Activated CD8-positive, alpha-beta T cell treated with anti-CD3 and anti-CD28 coated beads for 36 hours (primary cell): ENCODE results near the gene TNP2. TPM values are rescaled to one million over a fixed set of nuclear protein-coding genes. Genes with fewer than 3 reads are reported as not detected.

Source experiments
- ATAC-seq: fragments of 200-7000 bp; cut with Tn5 transposase; one replicate; pipeline ENCODE4 v1.10.0; 2021; ENCODE audit warnings: mild to moderate bottlenecking, moderate library complexity
- CTCF ChIA-PET: fragments of 350-600 bp; sonication (Branson Sonifier 250); formaldehyde crosslinking; loops from one replicate; lab custom pipeline; 2021; ENCODE audit warnings: antibody characterized with exemption; lab: Charles Lee
- POLR2A ChIA-PET: fragments of 350-600 bp; sonication (Branson Sonifier 250); formaldehyde crosslinking; loops from one replicate; lab custom pipeline; 2021; ENCODE audit warnings: antibody characterized with exemption; lab: Charles Lee
- DNase-seq: peaks from one replicate; pipeline ENCODE4 v3.0.0-alpha.2; 2020
- H3K27ac Mint-ChIP-seq: one replicate; pipeline ENCODE4 v1.8.0; 2021; ENCODE audit warnings: mild to moderate bottlenecking, mixed read lengths
- H3K27me3 Mint-ChIP-seq: one replicate; pipeline ENCODE4 v1.8.0; 2021; ENCODE audit warnings: mixed read lengths
- H3K36me3 Mint-ChIP-seq: one replicate; pipeline ENCODE4 v1.8.0; 2021; ENCODE audit warnings: low read depth, mixed read lengths
- H3K4me1 Mint-ChIP-seq: one replicate; pipeline ENCODE4 v1.8.0; 2021; ENCODE audit warnings: low read depth, mixed read lengths
- H3K4me3 Mint-ChIP-seq: one replicate; pipeline ENCODE4 v1.8.0; 2021; ENCODE audit warnings: mild to moderate bottlenecking, moderate library complexity, mixed read lengths
- H3K9me3 Mint-ChIP-seq: one replicate; pipeline ENCODE4 v1.8.0; 2021; ENCODE audit warnings: mixed read lengths
- intact Hi-C: fragments of 100-400 bp; cut with micrococcal nuclease; formaldehyde crosslinking; loops from one replicate; pipeline ENCODE4 v1.10.0; 2022
- total RNA-seq, 2 experiments: library from RNA; stranded (reverse); gene quantifications; one replicate each; pipeline ENCODE4 v1.2.3, GENCODE V29; 2021
- TF ChIP-seq, protein P1 (sequence below): fragments of 200-600 bp; IDR thresholded peaks from one replicate; pipeline ENCODE4 v1.8.0; 2022; ENCODE audit warnings: antibody characterized with exemption, mild to moderate bottlenecking

Gene TNP2
- total RNA-seq, 2 experiments from 2014 or later: not detected

DNA sequence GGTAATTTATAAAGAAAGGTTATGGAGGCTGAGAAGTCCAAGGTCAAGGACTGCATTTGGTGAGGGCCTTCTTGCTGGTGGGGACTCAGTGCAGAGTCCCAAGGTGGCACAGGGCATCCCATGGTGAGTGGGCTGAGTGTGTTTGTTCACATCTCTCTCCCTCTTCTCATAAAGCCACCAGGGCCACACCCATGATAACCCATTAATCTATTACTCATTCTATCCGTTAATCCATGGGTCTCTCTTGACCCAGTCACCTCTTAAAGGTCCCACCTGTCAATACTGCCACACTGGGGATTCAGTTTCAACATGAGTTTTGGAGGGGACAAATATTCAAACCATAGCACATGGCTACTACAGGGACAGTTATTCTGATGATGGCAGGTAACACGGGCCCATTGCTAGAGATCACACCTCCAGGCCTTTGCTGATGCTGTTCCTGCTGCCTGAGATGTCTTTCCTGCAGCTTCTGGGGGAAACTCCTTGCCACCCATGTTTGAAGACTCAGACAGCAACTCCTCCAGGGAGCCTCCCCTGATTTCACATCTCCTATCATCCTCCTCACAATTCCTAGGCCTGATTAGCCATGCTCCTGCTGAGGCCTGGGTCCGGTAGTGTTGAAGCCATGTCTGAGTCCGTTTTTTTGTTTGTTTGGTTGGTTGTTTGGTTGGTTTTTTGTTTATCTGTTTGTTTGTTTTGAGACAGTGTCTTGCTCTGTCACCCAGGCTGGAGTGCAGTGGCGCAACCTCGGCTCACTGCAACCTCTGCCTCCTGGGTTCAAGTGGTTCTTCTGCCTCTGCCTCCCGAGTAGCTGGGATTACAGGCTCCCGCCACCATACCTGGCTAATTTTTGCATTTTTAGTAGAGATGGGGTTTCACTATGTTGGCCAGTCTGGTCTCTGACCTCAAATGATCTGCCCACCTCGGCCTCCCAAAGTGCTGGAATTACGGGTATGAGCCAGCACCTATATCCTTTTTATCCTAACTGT, 29.2 kb downstream of the TNP2 start:
- intact Hi-C loops: no loop called here
- Mint-ChIP-seq H3K4me3 (no peak overlapping the region), H3K9me3 (no peaks in the 10 kb centered on the region), H3K27ac (peak overlapping the region; percentile 81), H3K27me3 (no peaks in the 10 kb centered on the region), H3K4me1 (peaks cover 27% of the 10 kb centered on the region), H3K36me3 (no peaks in the 10 kb centered on the region)
- CTCF ChIA-PET: interaction anchor here (1.1 to 1.4 kb wide), 2 partner anchors 20 to 269 kb away, joined by 3 to 4 read pairs; no protein-coding TSS in a partner anchor
- ATAC-seq: peak; percentile 60
- POLR2A ChIA-PET: interaction anchor here (1.0 to 2.2 kb wide), 5 partner anchors 10 to 108 kb away, joined by 3 to 18 read pairs (median 6); partner anchors contain the start of gene SOCS1
- TF ChIP-seq, protein P1, sequence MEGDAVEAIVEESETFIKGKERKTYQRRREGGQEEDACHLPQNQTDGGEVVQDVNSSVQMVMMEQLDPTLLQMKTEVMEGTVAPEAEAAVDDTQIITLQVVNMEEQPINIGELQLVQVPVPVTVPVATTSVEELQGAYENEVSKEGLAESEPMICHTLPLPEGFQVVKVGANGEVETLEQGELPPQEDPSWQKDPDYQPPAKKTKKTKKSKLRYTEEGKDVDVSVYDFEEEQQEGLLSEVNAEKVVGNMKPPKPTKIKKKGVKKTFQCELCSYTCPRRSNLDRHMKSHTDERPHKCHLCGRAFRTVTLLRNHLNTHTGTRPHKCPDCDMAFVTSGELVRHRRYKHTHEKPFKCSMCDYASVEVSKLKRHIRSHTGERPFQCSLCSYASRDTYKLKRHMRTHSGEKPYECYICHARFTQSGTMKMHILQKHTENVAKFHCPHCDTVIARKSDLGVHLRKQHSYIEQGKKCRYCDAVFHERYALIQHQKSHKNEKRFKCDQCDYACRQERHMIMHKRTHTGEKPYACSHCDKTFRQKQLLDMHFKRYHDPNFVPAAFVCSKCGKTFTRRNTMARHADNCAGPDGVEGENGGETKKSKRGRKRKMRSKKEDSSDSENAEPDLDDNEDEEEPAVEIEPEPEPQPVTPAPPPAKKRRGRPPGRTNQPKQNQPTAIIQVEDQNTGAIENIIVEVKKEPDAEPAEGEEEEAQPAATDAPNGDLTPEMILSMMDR: no peak
- DNase-seq: no peak

DNA sequence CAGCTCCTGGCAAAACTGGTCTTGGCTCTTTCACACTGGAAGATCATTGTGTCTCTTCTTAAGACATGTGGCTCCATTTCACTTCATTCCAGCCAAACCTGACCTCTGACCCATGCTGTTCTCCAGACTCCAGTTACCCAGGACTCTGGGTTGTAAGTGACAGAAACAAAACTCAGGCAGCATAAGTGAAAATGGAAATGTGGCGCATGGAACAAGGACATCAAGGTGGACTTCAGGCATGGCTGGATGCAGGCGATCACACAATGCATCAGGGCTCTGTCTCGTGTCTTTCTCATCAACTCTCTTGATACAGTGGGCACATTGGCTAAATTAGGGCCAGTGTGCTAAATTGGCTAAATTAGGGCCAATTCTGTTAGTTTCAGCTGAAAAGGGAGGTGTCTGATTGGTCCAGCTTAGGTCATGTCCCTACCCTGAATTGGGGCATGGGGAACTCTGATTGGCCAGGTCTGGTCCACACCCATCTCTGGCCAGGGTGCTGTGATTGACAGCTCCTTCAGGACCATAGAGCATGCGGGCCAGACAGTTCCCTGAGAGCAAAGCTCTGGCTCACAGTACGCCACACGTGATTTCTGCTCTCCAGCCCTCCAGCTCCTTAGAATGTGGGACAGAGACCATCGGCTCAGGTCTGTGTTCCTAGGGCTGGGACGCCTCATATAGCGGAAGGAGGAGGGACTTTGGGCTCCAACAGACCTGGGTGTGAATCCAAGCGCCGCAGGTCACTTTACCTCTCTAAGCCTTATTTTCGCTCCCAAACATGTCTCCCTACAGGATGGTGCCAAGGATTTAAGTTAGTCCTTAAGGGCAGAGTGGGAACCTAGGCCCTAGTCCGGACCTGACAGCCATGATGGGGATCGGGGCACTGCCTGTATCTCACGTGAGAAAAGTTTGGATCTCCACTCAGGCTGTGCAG, 30.6 kb downstream of the TNP2 start:
- Mint-ChIP-seq H3K9me3 (no peaks in the 10 kb centered on the region), H3K4me3 (no peak overlapping the region), H3K4me1 (peaks cover 38% of the 10 kb centered on the region), H3K27me3 (no peaks in the 10 kb centered on the region), H3K27ac (peak overlapping the region; percentile 32), H3K36me3 (no peaks in the 10 kb centered on the region)
- TF ChIP-seq, protein P1: no peak
- ChIA-PET CTCF (interaction anchor here (0.7 to 1.6 kb wide), 3 partner anchors 8 to 275 kb away, joined by 3 to 6 read pairs (median 3); no protein-coding TSS in a partner anchor), POLR2A (interaction anchor here (1.1 to 2.3 kb wide), 4 partner anchors 10 to 20 kb away, joined by 3 to 12 read pairs (median 4); no protein-coding TSS in a partner anchor)
- intact Hi-C loops: no loop called here
- ATAC-seq (no peak), DNase-seq (no peak)

DNA sequence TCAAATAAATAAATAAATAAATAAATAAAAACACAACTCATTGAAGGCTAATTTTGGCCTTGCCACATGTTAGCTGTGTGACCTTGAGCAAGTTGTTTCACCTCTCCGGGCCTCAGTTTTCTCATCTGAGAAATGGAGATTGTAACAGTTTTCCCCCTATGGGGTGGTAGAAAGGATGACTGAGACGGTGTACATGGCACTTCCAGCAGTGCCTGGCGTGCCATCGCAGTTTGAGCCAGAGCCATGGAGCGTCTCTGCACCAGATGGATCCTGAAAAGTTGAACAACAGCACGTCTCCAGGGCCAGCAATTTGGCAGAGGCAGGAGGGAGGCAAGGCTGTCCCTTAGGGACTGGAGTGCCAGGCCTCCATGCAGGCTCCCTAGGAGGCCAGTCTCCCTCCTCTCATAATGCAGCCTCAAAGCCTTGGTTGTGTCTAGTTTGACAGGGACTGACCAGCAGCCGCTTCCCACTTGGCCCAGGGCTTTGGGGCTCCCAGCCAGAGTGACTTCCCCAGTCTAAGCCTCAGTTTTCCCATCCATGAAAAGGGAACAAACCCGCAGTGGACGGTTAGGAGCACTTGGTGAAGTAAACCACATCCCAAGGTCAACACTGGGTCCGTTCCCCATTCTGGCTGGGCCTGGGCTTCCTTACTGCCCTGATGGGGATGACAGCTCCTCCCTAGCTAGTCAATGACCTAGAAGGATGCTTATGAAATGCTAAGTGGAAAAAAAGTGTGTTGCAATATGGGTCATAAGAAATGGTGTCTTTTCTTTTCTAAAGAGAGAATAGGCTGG, 32.5 kb downstream of the TNP2 start:
- Mint-ChIP-seq H3K27ac (peak overlapping the region; percentile 67), H3K36me3 (no peaks in the 10 kb centered on the region), H3K27me3 (no peaks in the 10 kb centered on the region), H3K4me3 (no peak overlapping the region), H3K9me3 (no peaks in the 10 kb centered on the region), H3K4me1 (peaks cover 51% of the 10 kb centered on the region)
- intact Hi-C loops: no loop called here
- TF ChIP-seq, protein P1: no peak
- ChIA-PET POLR2A (interaction anchor here (1.5 to 4.1 kb wide), 4 partner anchors 12 to 18 kb away, joined by 4 to 34 read pairs (median 10); no protein-coding TSS in a partner anchor), CTCF (interaction anchor here (0.7 to 1.6 kb wide), 4 partner anchors 12 to 172 kb away, joined by 3 to 6 read pairs (median 4); no protein-coding TSS in a partner anchor)
- ATAC-seq: no peak
- DNase-seq: no peak

DNA sequence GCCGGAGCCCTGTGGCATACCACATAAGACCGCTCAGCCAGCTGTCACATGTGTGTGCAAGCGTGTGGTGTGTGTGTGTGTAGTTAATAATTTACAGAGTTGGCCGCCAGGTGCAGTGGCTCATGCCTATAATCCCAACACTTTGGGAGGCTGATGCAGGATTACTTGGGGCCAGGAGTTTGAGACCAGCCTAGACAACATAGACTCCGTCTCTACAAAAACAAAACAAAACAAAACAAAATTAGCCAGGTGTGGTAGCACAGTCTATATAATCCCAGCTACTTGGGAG, 33.5 kb downstream of the TNP2 start:
- intact Hi-C loops: no loop called here
- DNase-seq (no peak), ATAC-seq (no peak)
- Mint-ChIP-seq H3K4me1 (peaks cover 59% of the 10 kb centered on the region), H3K4me3 (no peak overlapping the region), H3K27ac (peak overlapping the region; percentile 40), H3K36me3 (no peaks in the 10 kb centered on the region), H3K9me3 (no peaks in the 10 kb centered on the region), H3K27me3 (no peaks in the 10 kb centered on the region)
- TF ChIP-seq, protein P1: no peak
- ChIA-PET CTCF (interaction anchor here (0.7 to 1.4 kb wide), 4 partner anchors 10 to 171 kb away, joined by 3 to 5 read pairs (median 4); no protein-coding TSS in a partner anchor), POLR2A (interaction anchor here (2.0 to 4.1 kb wide), 4 partner anchors 11 to 20 kb away, joined by 8 to 52 read pairs (median 22); partner anchors contain the start of gene SOCS1)
